NK-92 treated with Interleukin-12 subunit alpha and Interleukin-12 subunit beta, amount 100 ng/mL, for 24 hours (cell line): ENCODE results near the gene YWHAQ.
"Not testable (repeated sequence)": the region's sequence is repeated elsewhere in the genome, so short reads cannot be mapped to it uniquely, and the experiment has no call there.

ENCODE experiments used
- DNase-seq: peaks from one replicate; lab custom pipeline; 2025; lab: John Stamatoyannopoulos, UW

YWHAQ gene

DNA sequence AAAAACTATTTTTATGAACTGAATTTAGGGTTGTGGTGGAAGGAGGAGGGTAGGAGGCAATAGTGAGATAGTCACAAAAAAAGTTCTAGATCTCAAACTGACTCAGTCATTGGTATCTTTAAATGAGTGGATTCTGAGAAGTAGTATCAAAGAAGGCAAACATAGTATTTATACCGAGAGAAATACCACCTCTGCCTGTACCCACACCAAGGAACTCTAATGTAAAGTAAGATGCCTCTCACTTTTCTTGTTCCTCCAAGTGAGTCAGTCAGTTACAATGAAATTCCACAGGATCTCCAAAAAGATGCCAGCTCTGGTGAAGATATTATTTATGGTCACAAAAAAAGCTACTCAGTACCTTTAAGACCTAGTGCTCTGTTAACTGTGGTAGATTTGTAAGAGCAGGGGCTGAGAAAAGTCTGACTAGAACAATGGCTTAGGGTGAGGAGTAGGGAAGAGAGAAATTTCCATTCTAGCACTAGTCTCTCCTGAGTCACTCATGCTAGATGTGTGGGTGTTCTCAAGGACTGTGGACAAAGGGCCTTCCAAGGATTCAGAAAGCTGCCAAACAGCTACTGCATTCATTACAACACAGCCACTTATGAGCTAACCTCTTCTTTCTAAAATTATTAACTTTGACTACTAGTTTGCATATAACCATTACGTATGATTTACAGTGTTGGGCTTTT lies 36.3 kb downstream of the YWHAQ start:
- no peak for DNase-seq

DNA sequence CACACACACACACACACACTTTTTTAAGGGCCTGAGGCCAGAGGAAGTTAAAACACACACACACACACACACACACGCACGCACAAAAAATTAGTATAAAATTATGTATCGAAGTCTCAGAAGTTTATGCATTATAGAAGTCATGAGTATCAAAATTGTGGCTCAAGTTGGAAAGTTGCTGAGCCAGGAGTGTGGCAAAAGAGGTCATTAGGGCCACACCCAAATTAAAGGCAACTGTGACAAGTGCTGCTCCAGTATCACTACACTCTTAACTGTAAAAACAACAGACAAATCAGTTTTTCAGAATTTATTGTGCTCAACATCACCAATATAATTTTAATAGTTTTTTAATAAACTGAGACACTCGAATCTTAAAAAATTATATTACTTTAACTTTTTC lies 36.9 kb downstream of the YWHAQ start:
- no peak for DNase-seq

DNA sequence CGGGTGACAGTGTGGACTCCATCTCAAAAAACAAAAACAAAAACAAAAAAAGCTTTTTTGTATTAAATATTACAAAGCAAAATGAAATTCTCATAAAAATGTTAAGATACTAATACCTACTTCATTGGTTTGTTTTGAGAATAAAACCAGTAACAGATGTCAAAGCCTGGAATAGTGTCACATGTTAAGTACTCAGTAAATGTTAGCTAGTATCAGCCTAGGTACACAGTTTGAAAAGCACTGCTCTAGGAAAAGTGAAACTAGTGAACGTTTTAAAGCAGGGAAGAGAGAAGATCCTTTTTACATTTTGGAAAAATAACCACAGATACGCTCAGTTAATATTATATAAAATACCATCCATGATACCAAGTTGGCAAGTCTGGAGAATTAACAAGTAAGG lies 38.1 kb downstream of the YWHAQ start:
- DNase-seq: no peak

DNA sequence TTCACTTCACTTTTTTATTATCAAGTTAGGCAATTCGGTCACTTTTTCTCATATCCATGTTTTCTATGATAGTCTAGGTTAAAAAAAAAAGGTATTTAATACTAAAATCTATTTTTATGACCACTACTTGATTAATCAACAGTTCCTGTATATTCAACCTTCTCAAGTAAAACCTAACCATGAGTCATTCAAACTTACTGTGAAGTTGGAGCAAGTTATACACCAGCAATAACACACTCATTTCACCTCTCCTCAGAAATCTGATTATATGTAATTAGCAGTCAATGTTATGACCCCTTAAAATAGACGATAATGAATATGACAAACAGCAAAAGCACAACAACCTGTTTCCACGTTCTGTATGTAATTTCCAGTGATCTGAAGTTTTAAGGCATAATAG lies 40.2 kb downstream of the YWHAQ start:
- DNase-seq: no peak

DNA sequence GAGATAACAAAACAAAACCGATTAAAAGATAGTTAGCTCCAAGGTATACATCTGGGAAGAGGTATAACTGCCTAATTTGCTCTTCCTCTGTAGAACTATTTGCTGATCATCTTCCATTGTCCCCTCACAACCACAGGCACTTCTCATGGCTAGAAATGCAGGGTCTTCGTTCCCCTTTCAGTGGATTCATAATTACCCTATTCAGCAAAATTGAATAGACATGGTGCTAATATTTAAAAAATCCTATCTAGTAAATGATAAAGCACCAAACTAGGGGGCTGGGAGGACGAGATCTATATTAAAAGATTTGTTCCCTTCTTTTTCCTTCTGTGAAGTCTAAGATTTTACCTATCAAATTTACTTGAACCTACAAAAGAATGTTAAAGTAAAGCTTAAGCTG lies 44.3 kb downstream of the YWHAQ start:
- DNase-seq: no peak

DNA sequence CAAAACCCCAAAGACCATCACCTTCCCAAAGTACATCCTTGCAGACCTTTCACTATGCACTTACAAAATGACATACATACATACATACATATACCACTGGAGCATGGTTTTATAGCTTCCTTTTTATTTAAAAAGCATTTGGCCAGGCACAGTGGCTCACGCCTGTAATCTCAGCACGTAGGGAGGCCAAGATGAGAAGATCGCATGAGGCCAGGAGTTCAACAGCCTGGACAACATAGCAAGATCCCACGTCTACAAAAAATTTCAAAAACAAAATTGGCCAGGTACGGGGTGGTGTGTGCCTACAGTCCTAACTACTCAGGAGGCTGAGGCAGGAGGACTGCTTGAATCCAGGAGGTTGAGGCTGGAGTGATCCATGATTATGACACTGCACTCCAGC lies 45.3 kb downstream of the YWHAQ start:
- DNase-seq: no peak

DNA sequence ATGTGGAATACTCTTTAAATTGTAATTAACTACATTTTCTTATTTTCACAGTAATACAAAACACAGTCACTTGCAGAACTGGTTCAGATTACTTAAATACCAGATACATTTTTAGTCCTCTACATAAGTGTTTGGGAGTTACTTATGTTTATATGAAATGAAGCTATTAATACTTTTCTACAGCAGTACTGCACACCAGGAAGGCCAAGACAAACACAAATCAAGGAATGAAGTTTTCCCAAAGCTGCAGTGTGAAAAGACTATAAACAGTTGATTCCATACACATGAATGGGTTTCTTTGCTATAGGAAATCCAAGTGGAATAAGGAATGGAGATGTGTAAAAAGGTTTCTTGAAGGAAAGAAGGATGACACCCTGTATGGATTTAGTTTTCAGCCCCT lies 45.9 kb downstream of the YWHAQ start:
- DNase-seq: not testable (repeated sequence)

DNA sequence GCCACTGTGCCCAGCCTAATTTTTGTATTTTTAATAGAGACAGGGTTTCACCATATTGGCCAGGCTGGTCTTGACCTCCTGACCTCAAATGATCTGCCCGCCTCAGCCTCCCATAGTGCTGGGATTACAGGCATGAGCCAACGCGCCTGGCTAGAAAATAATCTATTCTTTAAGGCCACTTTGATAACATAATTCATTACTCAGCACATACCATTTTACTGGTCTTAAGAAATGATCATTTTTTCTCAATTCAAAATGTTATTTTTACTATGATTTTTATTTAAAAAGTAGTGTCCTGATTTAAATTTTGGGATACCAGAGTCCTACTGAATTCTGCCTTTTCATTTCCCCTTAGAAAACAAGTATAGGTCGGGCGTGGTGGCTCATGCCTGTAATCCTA lies 48.2 kb downstream of the YWHAQ start:
- no peak for DNase-seq

DNA sequence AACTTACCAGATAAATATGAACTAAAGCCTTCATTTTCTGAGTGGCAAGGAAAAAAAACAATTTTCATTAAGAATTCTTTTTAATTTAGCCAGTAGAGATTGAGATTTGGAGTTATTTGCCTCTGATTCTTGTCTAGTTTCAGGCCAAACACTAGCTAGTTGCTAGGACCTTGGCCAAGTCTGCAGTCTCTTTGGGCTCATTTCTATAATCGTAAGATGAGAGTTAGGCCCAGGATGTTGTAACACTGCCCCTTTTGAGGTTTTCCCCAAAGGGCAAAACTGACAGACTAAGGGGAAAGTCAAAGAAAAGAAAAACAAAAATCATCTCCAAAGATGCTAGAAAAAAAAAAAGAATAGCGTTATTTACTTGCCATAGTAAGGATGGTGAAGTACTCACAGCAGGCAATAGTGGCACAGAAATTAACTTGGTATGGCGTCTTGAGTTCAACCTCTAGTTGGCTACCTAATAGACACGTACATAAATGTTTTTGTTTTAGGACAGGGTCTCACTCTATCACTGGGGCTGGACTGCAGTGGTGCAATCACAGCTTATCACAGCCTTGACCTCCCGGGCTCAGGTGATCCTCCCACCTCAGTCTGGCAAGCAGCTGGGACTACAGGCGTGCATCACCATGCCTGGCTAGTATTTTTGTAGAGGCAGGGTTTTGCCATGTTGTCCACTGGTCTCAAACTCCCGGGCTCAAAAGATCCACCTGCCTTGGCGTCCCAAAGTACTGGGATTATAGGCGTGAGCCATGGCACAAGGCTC lies 52.1 kb downstream of the YWHAQ start:
- DNase-seq: no peak

DNA sequence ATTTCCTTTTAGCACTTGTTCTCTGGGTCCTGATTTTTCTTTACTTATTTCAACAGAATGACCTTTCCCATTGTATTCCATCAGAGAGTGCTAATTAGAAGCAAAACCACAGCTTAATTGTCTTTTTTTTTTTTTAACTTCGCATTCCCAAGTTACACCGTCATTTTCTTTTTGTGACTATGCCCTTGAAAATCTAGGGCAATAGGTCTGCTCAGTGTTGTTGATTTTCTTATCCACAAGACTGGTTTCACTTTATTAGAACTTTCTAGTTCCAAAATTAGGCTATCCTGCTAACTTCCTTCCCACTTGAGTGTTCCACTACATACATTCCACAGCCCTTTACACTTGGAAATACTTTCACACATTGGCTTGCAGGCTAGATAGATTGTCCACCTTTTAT lies 56.5 kb downstream of the YWHAQ start:
- DNase-seq: no peak

DNA sequence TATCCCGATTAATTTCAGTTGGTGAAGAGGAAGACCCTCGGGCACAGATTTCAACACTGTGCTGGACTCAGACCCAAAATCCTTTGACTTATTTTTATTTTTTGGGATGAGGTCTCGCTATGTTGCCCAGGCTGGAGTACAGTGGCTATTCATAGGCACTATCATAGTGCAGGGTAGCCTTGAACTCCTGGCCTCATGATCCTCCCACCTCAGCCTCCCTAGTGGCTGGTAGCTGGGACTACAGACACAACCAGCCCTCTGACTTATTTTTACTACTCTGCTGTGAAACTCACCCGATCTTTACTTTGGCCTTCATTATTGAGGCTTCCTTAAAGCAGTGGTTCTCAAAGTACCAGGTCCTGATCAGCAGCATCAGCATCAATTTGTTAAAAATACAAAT lies 57.0 kb downstream of the YWHAQ start:
- DNase-seq: no peak

DNA sequence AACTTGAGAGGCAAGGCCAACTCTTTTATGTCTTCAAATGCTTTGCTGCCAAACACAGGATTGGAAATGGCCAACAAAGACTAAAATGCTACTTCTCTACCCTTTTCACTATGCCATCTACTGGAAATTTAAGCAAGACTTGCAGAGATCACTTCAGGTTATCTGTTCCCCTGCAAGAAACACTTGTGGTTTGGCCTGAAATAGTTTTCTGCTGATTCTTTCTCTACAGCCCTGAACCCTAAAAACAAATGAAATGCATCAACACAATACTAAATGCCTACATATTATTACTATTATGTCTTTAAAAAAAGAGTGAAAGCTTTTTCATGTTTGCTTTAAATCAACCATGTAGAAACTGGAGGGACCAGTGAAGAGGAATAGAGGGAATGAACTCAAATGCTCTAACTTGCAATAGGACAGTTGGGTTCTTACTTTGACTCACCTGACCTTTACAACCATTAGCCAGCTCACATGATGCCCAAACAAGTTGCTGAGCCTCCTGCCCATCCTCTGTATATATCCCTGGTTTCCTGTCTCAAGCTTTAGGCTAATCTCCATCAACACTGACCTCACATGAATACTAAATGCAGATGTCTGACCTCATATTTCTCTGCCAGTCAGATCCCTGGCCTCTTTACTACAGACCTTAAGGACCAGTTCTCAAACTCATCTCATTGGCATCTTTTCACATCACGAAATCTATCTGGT lies 57.6 kb downstream of the YWHAQ start:
- no peak for DNase-seq

DNA sequence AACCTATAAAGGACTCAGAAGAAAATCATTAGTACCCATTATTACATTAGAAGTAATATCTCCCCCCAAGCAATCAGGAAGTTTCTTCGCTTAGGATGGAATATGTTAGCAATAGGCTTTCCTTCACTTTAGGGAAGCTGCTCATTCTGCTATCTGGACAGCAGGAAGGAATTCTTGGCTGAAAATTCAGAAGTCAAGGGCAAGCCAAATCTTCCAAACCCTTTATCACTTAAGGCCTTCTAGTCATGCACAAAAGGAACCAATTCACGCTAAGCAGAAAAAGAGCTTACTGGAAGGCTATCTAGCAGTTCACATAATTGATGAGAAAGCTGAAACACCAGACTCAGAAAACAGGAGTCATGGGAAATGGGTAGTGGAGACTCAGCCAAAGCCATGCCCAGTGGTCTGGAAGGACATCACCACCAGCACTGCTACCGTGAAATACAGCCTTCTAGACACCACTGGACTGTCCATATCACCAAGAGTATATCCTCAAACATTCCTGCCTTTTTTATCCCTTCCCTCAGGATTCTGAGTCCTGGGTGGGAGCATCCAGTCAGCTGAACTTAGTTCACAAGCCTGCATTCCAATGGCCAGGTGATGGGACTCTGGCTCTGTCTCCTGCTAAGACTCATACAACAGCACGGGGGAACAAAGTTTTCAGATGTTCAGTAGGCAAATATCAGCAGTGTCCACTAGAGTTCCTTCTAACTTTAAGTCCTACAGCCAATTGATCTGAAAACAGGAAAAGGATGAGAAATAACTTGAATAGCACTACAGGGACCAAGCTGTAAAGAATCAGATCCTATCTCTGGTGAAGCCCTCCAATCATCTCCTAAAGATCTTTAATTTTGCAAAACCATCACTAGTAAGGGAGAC lies 60.4 kb downstream of the YWHAQ start:
- no peak for DNase-seq

DNA sequence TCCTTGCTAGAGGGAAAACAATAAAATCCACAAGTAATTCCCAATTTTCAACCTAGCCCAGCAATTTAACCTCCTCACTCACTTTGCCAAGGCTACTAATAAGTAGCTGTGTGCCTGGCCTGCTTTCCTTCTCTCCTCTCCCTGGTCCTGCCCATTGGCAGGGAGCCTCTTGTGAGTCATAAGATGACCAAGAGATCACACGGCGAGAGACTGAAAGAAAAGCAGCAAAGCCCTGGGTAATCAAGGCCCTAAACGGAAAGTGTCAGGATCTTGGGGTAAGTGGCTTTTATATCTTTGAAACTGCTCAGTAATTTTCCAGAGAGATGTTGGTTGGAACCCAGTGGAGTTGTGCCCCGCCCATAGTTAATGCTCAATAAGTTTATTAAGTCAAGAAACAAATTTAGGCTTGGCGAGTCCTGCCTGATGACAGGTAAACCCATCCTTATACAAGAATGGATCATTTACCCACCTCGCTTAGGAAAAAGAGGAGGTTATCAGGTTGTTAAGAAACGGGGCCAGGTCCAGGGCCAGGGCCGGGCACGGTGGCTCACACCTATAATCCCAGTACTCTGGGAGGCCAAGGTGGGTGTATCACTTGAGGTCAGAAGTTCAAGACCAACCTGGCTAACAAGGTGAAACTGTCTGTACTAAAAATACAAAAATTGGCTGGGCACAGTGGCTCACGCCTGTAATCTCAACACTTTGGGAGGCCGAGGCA lies 65.2 kb downstream of the YWHAQ start:
- DNase-seq: no peak

DNA sequence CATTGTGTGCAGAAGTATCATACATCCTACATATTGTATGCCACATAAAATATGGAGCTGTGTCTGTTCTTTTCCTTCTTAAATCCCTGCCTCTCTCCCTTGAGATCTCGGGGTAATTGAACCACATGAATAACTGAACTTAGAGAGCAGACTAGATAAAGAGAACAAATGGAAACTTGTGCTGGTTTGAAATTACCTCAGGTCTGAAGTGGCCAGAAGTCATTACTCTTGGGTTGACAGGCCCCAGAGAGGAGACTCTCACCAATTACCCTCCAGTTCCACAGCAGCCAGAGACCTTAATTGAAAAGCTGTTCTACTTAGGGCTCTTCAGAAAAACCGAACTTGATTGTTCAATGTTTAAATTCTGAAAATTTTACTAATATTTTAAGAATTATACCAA lies 70.2 kb downstream of the YWHAQ start:
- DNase-seq: no peak

DNA sequence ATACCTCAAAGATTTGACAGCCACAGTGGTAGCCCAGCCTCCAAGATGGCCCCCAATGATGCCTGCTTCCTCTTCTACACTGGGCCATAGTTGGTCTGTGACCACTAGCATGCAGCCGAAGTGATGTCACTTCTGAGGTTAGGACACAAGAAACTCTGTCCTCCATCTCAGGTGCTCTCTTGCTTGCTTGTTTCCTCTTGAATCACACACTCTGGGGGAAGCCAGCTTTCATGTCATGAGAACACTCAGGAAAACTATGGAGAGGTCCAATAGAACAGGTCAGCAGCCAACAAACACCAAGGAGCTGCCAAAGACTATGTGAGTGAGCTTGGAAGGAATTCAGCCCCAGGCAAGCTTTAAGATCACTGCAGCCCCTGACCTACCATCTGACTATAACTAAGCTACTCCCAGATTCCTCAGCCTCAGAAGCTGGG lies 71.8 kb downstream of the YWHAQ start:
- DNase-seq: no peak

DNA sequence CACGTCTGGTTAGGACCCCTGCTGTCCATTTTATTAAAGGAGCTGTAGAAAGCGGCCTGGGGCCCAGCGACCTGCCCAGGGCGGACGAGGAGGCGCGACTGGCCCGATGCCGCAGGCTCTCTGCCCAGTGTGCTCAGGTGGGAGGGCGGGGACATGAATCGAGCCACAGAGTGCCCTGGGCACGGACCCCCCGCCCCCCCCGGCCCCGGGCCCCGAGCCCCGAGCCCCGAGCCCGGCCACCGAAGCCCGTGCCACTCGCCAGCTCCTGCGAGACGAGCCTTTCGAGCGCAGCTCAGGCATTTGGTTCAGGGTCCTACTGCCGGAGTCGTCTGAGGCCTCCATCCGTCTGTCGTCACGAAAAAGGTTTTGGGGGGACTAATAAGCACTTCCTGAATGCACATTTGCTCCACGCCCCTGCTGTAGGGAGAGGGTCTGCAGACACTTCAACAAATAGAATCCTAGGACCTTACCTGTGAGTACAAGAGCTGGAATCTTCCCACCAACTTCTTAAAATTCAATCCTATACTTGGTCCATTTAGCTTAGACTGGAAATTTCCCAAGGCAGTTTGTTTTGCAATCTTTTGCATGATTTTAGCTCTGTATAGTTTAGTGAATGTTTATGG lies 74.6 kb downstream of the YWHAQ start:
- no peak for DNase-seq

DNA sequence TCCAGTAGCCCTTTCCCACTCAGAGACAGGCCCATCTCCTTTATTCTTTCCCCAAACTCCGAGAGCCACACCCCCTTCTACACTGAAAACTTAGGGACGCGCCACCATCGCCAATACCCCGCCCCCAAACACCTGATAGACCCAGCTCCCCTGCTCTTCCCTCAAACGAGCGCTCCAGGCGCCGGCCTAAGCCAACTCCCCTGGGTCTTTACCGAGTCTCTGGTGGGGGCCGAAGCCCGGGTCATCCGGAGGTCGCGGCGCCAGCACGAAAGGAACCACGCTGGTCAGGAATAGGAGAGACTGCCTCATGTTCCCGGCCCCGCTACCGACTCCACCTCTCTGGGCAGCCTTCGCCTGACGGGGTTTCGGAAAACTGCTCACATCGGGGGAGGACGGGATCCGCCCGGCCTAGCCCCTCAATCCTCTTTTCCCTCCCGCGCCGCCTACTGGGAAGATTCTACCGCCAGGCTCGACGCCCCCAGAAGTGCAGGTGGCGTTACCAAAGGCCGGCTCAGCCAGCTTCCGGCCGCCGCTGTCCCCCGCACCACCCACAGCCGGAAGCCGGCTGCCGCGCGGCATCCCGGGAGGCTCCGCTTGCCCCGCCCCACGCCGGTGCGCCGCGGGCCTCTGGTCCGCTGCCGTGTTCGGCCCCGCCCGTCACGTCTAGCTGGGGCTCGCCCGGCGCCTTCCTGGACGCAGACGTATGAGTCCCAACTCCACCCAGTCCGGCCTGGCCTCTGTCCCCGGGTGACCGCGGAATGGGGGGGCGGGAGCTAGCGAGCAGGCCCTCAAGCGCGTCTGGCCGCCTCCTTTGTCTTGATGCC lies 75.3 kb downstream of the YWHAQ start, which contains the start of gene ADAM17:
Gene ADAM17 (minus strand): TSS at position 534 of the 824 bp plus-strand sequence. CDS start 225 bp downstream, at position 309.
- peak; percentile 86 for DNase-seq

DNA sequence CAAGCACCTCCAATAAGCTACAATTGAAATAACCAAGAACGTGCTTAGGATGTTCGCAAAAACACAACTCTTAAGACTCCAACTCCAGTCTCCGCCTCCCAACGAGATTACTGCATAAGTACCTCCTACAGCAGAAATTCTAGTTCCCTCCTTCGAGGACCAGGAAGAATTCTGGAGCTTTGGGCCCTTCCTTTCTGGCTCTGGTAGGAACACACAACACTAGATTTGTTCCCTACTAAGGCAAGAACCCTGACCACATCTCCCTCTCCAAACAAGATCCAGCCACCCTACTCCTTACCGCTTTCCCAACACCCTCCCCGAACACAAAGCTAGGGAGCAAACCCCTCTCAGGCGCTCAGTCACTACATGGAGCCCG lies 75.9 kb downstream of the YWHAQ start:
- no peak for DNase-seq
